ENCODE measurements around the gene EIF3L.

EIF3L gene

GRCh38 chr22:37896939-37897338, 47.7 kb downstream of the EIF3L start:
- TF ChIP-seq GATA3 (IDR thresholded peaks at IDR 0.05; ENCODE audit: low read depth, low read length) = no peak
- TF ChIP-seq GATA2 (IDR thresholded peaks at IDR 0.05; ENCODE audit: low read depth, low read length) = no peak

DNA sequence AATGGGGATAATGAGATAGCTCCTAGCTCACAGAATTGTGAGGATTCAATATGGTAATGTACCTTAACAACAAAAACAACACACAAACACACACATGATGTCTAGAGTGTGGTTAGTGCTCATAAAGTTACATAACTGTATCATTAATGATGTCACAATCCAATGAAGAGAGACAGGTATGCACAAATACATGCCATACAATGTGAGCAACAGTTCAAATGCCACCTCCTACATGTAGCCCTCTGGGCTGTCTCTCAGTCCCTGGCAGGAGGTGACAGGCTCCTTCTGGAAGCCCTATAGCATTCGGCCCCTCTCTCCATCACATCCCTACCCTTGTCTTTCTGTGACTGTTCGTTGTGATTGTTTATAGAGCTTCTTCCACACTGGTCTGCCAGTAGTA, 48.6 kb downstream of the EIF3L start:
- no peak for TF ChIP-seq GATA2 (IDR thresholded peaks at IDR 0.05; ENCODE audit: low read depth, low read length)
- TF ChIP-seq GATA3 (IDR thresholded peaks at IDR 0.05; ENCODE audit: low read depth, low read length) = no peak

GRCh38 chr22:37898441-37899181, 49.4 kb downstream of the EIF3L start:
- TF ChIP-seq GATA2 (IDR thresholded peaks at IDR 0.05; ENCODE audit: low read depth, low read length) (no peak), GATA3 (IDR thresholded peaks at IDR 0.05; ENCODE audit: low read depth, low read length) (no peak)

DNA sequence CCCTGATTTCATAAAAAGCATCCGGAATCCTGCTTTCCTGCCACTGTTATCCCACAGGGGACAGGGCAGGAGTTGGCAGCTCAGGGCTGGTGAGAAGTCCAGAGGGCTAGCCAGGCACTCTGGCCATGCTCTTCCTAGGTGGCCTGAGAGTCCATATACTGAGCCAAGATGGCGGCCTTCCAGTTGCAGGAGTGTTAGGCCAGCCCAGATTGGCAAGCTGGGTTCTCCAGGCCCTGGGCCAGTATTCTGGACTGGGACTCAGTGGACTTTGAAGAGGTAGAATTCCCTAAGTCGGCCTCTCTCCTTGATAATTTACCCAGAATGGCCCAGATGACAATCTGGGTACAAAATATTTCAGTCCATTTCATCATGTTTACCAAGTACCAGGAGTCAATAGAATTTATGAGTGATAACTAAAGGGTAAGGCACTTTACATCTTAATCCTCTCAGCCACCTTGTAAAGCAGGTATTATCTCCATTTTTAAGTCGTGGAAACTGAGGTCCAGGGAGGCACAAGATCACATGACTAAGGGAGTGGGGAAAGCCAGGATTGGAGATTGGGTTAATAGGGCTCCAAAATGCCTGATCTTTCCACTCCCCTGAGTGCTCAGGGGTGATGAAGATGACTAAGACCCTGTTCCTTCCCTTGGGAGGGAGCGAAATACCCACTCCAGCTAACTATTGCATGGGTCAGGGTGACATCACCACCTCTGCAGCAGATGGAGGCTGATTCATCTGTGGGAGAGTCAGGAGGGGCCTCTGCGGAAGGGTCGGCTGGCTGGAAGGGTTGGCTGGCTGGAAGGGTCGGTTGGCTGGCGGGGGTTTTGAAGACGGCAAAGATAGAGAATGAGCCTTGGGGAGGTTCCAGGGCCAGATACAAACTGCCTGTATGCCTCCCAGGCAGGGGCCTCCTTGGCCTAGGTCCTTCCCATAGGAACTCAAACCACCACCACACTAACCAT, 55.6 kb downstream of the EIF3L start:
- TF ChIP-seq GATA3 (IDR thresholded peaks at IDR 0.05; ENCODE audit: low read depth, low read length) (no peak), GATA2 (IDR thresholded peaks at IDR 0.05; ENCODE audit: low read depth, low read length) (no peak)

- TF ChIP-seq GATA3 (IDR thresholded peaks at IDR 0.05; ENCODE audit: low read depth, low read length) (no peak), GATA2 (IDR thresholded peaks at IDR 0.05; ENCODE audit: low read depth, low read length) (no peak)
These were observed 56.5 kb downstream of the EIF3L start, which contains the start of gene MICALL1 for GRCh38 chr22:37905534-37906363. MICALL1 (plus strand) TSS chr22:37906297; CDS start chr22:37906423, 126 bp downstream.

- TF ChIP-seq GATA3 (IDR thresholded peaks at IDR 0.05; ENCODE audit: low read depth, low read length) = no peak
- no peak for TF ChIP-seq GATA2 (IDR thresholded peaks at IDR 0.05; ENCODE audit: low read depth, low read length)
These were observed 57.3 kb downstream of the EIF3L start for GRCh38 chr22:37906364-37907008.

DNA sequence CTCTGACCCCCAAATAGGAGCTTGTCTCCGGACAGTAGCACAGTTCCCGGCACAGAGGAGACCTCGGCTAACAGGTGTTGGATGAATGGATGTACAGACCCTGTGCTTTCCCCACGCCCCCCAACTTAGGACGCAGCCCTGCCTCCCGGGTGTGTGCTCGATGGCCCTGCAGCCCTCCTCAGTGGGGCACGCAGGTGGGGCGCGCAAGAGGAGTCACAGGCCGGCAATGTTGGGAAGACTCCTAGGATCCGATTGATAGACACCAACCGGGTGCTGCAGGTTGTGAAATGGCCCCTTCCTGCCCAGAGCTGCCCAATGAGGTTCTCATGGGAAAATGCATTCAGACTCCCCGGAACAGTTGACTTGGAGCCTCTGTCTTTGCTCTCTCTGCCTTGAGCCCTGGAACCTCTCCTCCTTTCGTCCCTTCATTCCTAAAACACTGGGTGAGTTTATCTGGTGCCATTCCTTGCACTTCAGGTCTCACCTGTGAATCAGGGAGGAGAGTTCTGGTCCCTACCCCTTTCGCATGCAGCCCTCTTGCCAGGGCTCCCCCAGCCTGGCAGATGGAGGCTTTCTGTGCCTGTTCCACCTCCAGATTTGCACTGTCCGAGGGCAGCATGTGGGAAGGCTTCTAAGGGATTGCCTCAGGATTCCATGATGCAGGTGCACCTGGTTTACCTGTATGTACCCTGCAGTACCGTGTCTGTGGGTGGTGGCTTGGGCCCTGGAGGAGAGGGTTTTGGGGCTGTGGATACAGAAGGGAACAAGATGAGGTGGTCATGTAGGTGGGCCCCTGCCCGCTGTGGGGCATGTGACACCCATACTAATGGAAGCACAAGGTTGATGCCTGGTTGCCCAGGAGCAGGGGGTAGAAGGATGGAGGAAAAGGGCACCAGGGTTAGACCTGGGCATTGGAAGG, 58.1 kb downstream of the EIF3L start:
- TF ChIP-seq GATA3 (IDR thresholded peaks at IDR 0.05; ENCODE audit: low read depth, low read length) (no peak), GATA2 (IDR thresholded peaks at IDR 0.05; ENCODE audit: low read depth, low read length) (no peak)

DNA sequence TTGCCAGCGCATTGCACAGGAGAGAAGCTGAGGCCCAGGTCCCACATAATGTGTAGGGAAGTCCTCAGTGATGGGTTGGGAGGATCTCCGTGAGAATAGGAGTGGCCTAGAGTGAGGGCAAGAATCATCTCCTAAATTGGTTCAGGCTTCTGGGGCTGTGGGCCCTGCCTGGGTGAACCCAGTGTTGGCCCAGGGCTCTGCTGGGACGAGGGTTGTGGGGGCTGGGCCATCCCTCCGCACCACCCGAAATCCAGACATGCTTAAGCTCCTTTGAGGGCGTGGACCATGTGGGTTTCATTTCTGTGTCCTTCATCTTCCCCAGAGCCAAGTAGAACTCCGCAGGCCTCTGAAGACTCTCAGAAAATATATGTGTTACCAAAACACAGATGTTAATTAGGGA, 60.5 kb downstream of the EIF3L start:
- TF ChIP-seq GATA2 (IDR thresholded peaks at IDR 0.05; ENCODE audit: low read depth, low read length) (no peak), GATA3 (IDR thresholded peaks at IDR 0.05; ENCODE audit: low read depth, low read length) (no peak)

GRCh38 chr22:37910890-37911672, 61.9 kb downstream of the EIF3L start:
- TF ChIP-seq GATA2 (IDR thresholded peaks at IDR 0.05; ENCODE audit: low read depth, low read length) = no peak
- no peak for TF ChIP-seq GATA3 (IDR thresholded peaks at IDR 0.05; ENCODE audit: low read depth, low read length)

GRCh38 chr22:37911697-37912096, 62.5 kb downstream of the EIF3L start:
- TF ChIP-seq GATA2 (IDR thresholded peaks at IDR 0.05; ENCODE audit: low read depth, low read length) (no peak), GATA3 (IDR thresholded peaks at IDR 0.05; ENCODE audit: low read depth, low read length) (no peak)

GRCh38 chr22:37912171-37912570, 63.0 kb downstream of the EIF3L start:
- TF ChIP-seq GATA3 (IDR thresholded peaks at IDR 0.05; ENCODE audit: low read depth, low read length) = no peak

GRCh38 chr22:37913233-37913721, 64.1 kb downstream of the EIF3L start:
- TF ChIP-seq GATA2 (IDR thresholded peaks at IDR 0.05; ENCODE audit: low read depth, low read length) (no peak), GATA3 (IDR thresholded peaks at IDR 0.05; ENCODE audit: low read depth, low read length) (no peak)

All from SH-SY5Y (cell line).